Fibroblast of skin of right quadriceps (primary cell): ENCODE data around the gene KIF16B.

Source experiments
- DNase-seq: peaks from one replicate; pipeline ENCODE4 v3.0.0-alpha.2; 2013

The KIF16B gene

GRCh38 chr20:16424780-16425179 lies 148.5 kb downstream of the KIF16B start:
- no peak for DNase-seq

GRCh38 chr20:16423311-16424212 lies 149.7 kb downstream of the KIF16B start:
- peak; percentile 7 for DNase-seq

DNA sequence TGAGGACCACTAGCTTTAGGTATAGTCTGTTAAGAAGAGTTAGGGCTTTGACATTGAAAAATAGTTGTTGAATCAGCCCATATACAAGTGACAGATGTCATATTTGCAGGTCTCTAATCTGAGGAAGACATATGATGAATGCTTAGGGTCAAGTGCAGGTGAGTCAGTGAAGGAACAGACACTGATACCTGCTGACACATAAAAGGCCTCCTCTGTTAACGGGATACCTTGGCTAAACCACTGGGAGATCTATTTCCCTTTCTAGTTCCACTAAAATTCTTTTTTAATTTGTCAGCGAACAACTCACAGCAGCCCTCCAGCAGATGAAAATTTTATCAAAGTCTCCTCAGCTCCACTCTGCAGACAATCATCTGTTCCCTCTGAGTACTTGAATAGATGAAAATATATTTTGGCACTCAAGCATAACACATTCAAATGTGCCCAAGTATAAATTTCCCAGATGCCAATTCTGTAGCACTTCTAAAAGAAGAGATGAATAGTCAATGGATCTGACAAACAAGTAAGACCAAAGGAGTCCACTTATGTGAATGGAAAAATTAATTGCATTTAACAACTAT lies 154.0 kb downstream of the KIF16B start:
- no peak for DNase-seq

DNA sequence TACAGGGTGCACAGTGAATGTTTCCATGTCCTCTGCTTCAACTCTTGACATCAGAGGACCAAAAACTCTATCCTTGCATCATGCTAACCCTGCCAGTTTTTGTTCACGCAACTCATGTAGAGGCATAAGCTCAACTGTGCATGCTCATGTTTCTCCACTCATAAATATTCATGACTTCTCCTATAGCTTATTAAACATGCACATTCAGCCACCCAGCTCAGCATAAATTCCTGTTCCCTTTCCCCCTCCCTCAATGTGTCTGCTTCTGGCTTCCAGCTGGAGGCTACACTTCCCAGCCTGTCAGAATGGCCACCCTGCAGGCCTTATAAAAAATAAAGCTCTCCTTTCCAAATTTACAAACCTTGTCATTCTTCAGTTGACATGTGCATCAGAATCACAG lies 154.6 kb downstream of the KIF16B start:
- DNase-seq: no peak

- DNase-seq: no peak
These were observed 156.2 kb downstream of the KIF16B start for GRCh38 chr20:16417001-16417400.

DNA sequence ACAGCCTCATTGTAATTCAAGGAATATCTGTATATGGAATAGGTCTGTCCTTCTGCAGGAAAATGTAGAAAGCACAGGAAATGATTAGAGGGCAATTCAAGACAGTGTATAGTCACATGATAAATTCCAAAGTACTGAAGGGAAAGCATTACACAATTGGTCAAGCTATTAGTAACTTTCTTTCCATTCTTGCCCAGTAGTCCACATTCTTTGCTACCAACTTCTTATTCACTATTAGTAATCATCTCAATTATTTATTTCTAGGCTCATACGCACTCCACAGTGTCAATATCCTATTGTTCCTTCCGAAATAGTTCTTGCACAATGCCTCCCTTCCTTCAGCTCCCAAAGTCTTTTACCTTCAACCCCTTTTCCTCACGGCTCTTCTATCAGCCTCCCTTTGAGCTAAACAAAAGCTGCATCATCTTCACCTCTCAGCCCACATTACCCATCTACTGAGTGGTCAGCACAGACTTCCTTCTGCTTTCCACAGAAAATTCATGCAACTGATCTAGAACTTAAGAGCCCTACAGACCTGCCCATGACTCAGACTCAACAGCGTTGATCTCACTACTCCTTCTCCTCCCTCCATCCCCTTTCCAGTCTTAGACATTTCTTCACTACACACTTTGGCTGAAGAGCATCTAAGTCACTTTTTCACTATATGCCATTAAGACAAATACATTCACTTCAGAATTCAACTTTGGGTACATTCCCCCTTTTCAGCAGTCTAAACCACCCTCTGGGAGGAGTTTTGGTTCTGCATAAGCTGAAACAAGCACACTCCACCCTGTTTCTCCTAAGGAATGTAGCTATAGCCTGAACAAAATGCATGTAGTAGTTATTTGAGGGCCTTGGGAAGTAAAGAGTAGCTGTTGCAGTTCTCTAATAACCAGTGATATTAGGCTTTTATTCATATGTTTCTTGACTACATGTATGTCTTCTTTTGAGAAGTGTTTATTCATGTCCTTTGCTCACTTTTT lies 157.9 kb downstream of the KIF16B start:
- DNase-seq: no peak

DNA sequence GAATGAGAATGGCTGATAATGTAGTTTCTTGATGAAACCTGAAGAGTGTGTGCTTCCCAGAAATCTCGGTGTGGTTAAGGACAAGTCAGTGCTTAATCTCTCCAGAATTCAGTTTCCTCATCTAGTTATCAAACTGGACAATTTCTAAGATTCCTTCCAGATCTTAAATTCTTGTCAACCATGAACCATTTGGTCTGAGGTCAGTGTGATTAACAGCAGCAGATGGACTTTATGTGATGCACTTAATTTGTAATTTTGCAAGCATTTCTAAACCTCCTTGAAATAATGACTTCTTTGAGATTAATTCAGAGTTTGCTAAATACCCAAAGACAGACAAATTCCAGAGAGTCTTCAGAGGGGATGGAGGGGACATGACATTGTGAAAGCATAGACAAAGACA lies 160.3 kb downstream of the KIF16B start:
- DNase-seq: no peak

DNA sequence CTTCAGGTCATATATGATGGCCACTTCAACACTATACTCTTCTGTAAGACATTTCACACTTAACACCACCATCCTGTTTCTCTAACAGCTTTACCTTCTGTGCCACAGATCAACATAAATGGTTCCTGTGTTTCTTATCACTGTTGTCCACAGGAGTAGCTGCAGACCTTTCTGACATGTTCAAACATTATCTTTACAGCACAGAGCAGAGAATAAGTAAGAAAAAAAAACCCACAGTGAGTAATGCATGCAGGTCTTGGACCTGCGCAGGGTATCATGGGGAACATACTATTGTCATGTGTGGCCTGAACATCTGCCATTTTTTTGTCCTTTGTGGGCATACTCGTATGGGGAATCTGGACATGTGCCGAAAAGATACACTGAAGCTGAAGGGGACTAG lies 161.9 kb downstream of the KIF16B start:
- no peak for DNase-seq

- DNase-seq: no peak
These were observed 162.6 kb downstream of the KIF16B start for GRCh38 chr20:16410626-16411025.

DNA sequence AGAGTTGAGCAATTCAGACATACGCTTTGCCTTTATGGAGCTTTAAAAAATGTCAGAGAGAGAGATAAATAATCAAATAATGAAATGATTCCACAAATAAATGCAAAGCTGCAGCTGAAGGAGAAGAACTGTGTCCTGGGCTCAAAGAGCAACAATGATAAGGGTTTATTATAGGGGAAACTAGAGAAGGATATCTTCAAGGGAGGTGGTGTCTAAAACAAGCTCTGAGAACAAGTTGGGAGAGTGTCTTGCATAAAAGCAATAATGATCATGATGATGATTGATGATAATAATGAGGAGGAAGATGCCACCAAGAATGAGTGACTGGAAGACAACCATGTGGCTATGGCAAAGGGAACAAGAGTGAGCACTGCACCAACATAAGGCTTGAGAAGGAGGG lies 164.3 kb downstream of the KIF16B start:
- DNase-seq: no peak

DNA sequence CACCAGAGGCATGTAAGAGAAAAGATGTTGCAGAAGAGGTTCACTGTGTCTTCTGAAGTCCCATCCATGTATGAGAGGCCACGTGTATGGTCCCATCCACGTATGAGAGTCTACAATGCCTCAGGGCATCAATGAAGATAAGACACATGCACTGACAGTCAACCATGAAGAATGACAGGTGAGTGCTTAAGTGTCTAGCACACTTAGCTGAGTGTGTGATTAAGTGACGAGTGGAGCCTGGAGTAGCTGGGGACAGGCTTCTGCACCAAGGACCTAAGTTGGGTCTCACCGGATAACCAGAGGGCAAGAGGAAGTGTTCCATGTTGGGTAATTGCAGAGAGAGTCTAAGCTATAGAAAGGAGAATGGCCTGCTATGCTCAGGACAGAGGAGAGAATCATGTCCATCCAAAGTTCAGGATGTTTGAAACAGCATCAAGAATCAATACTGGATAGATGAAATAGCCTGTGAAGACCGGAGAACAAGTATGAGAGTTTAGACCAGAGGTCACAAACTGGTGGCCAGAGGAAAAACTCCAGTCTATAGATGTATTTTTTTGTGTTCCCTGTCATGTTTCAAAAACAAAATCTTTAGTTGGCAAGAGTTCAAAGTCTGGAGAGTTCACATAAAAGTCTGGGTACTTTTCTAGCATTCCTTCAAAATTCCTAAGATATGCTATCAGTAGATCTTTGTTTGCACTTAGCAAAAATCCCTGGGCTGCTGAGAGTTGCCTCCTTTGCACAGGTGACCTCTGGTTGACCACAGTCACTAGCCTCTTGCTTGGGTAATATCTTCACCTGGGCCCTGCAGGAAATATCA lies 165.8 kb downstream of the KIF16B start:
- no peak for DNase-seq

DNA sequence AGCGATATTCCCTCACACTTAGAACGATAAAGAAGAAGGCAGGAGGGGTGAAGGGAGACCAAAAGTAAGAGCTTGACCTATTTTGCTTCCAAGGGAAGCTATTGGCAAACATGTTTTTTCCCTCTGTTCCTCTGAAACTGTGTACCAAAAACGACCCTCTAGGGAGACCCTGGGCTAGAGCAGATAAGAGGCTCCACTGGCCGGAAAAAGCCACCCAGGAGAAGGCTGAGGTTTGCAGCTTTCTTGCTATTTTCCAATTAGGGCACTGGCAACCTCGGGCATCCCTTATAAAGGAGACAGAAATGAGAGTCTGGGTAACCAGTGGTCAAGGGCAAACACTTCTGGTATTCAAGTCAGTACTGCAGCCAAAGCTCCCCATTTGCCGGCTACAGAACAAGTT lies 168.0 kb downstream of the KIF16B start:
- no peak for DNase-seq

GRCh38 chr20:16404640-16405039 lies 168.6 kb downstream of the KIF16B start:
- no peak for DNase-seq

GRCh38 chr20:16404171-16404570 lies 169.1 kb downstream of the KIF16B start:
- no peak for DNase-seq

- DNase-seq: no peak
These were observed 173.0 kb downstream of the KIF16B start for GRCh38 chr20:16400234-16400633.

DNA sequence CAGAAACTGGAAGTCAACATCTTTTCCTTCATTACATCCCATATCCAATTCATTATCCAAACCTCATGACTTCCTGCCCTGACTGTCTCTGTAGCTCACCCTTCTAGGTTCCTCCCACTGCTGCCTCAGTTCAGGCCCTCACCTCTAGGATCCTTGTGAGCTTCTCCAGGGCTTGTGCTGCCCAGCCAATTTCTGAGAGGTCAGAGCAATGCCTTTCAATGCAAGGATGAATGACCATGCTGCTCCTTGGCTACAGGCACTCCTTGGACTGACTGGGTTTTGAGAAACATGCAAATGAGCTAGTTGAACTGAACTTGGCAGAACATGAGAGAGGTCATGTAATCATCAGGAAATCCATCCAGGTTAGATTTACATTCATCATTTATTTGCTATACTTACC lies 173.4 kb downstream of the KIF16B start:
- DNase-seq: no peak

- DNase-seq: peak; percentile 17
These were observed 176.2 kb downstream of the KIF16B start for GRCh38 chr20:16397086-16397485.

- DNase-seq: no peak
These were observed 177.9 kb downstream of the KIF16B start for GRCh38 chr20:16395366-16395765.

DNA sequence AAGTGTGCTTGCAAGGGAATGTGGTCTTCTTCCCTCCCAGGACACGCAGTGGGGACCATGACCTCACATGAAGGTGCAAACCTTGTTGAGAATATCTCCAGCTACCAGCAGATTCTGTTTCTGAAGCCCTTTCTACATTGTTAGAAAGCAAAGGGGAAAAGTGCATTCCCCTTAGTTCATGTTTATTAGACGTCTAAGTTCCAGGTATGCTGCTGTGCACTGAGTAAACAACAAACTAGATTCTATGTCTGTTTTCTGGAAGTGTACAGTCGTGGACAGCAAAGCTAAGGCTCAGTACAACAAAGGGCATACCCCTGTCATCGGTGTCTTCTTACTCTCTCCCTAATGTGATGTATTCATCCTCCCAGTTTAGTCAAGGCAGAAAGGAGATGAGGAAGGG lies 178.5 kb downstream of the KIF16B start:
- DNase-seq: no peak

DNA sequence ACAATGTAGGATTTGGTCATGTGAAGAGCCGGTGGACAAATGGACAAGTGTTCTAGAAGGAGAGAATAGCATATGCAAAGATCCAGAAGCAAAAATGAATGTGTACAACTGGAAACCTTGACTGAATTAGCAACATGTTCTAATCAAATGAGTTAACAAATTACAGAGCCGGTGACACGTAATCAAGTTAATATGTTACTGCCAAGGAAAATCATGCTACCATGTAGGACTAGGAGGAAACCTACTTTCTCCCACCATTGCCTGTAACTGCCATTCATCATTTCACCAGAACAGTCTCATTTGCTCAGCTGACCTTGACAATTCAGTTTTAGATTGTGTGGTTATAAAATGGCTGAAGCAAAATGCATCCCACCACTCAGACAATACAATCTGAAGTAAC lies 179.4 kb downstream of the KIF16B start:
- no peak for DNase-seq

DNA sequence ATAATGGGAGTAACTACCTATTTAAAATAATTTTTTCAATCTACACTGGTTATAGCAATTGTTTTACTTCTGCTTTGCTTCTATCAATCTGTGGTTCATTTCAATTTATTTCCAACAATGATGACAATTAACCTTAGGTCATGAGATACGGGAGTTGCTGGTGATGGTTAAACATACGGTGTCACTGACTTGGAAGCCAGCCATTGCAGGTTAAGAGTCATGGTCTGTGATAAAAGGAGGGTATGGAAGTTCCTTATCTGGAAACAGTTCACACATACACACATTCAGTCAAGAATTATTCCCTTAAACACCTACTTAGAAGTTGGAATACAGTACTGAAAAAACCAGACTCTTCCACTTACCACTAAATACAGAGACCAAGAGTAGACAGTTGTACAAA lies 180.0 kb downstream of the KIF16B start:
- DNase-seq: no peak

DNA sequence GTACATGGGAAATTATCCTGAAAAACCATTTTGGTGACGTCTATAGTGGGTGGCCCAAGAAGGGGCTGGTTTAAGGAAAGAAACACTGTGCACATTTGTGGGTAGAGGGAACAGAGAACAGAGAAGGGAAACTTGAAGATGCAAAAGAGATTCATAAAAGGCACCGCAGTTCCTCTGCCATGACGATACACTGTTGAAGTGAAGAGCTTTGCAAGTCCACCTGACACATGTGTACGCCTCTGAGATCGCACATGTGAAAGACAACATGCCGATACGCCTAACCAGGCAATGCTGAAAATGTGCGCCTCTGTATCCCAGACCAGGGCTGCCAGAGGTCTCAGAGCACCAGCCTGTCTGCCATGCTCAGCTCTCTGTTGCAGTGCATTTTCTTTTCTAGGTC lies 180.9 kb downstream of the KIF16B start:
- no peak for DNase-seq

DNA sequence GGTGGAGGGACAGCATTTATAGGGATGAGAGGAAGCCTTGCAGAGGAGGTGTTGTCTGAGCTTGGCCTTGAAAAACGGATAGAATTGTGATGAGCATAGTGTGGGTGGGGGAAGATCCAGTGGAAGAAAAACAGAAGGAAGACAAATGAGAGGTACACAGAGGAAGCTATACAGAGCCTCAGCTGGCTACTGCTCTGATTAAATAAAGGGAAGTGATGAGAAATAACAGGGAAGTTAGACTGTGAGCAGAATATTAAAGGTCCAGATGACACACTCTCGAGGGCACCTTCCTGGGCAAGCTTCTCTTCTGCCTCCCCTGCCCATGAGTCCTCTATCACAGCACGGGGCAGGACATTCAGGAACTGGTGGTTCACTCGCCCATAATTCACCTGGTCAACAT lies 182.3 kb downstream of the KIF16B start:
- DNase-seq: no peak
